HCT116 (cell line): Measurements from ENCODE around the gene FAM47E. TPM values are rescaled to one million over a fixed set of nuclear protein-coding genes. Genes with fewer than 3 reads are reported as not detected.

Experiments
- ATAC-seq: fragments of 200-7000 bp; cut with Tn5 transposase; 2 replicates; pipeline ENCODE4 v1.9.1; 2020; ENCODE audit warnings: mild to moderate bottlenecking, moderate library complexity
- BruUV-seq: library from RNA; stranded (reverse); fragments of 400-500 nt; replicated peaks from 2 replicates; lab custom pipeline; 2021; lab: Mats Ljungman, UMichigan
- CTCF ChIA-PET: fragments of 300-600 bp; sonication (Branson Sonifier 250); formaldehyde crosslinking; loops from one replicate; lab custom pipeline; 2021; ENCODE audit warnings: antibody characterized with exemption; lab: Charles Lee
- POLR2A ChIA-PET: fragments of 300-600, 350-600 bp; sonication (Branson Sonifier 250); formaldehyde crosslinking; loops from one replicate; lab custom pipeline; 2021; ENCODE audit warnings: antibody characterized with exemption; lab: Charles Lee
- RAD21 ChIA-PET, 2 experiments: fragments of 300-600 bp; sonication (Branson Sonifier 250); formaldehyde crosslinking; loops; one replicate each; lab custom pipeline; 2023; ENCODE audit warnings: low total read pairs in 2 of 2; ENCODE audit not compliant: uncharacterized antibody in 2 of 2, unreplicated experiment in 2 of 2, low non-redundant PET in 1 of 2; lab: Charles Lee
- DNase-seq: peaks from one replicate; pipeline ENCODE4 v3.0.0-alpha.2; 2010; ENCODE audit warnings: low read depth, low spot score
- H2AFZ ChIP-seq: fragments of 200-600 bp; shearing (Covaris generic), sonication (generic); 2 replicates; pipeline ENCODE4 v1.6.1; 2017; ENCODE audit warnings: low read depth, mixed run types, mixed read lengths, antibody characterized with exemption, low read length; ENCODE audit not compliant: poor library complexity, severe bottlenecking
- H3K27ac ChIP-seq: 2 replicates; pipeline ENCODE4 v1.5.1; 2012; ENCODE audit warnings: low read depth, low read length
- H3K27me3 ChIP-seq: fragments of 200-600 bp; sonication (generic); 2 replicates; pipeline ENCODE4 v1.6.1; 2016; ENCODE audit warnings: mixed run types, low read length, mixed read lengths; ENCODE audit not compliant: insufficient read depth
- H3K36me3 ChIP-seq, 2 experiments: fragments of 200-500 bp in 1 of 2; fragments of 200-600 bp in 1 of 2; sonication (Bioruptor generic) in 1 of 2; sonication (generic) in 1 of 2; 2 replicates each; pipeline versions ENCODE4 v1.5.1 to v1.6.1; 2014 to 2016; ENCODE audit warnings: low read length in 2 of 2, inconsistent platforms in 1 of 2, mixed read lengths in 1 of 2, mixed run types in 1 of 2; ENCODE audit not compliant: insufficient read depth in 2 of 2, control insufficient read depth in 1 of 2
- H3K4me1 ChIP-seq, 2 experiments: fragments of 200-600 bp in 1 of 2; sonication (generic) in 1 of 2; 2 replicates each; pipeline versions ENCODE4 v1.5.1 to v1.6.1; 2012 to 2017; ENCODE audit warnings: low read length in 2 of 2, inconsistent platforms in 1 of 2, mild to moderate bottlenecking in 1 of 2, mixed read lengths in 1 of 2, mixed run types in 1 of 2, moderate library complexity in 1 of 2; ENCODE audit not compliant: insufficient read depth in 2 of 2, control insufficient read depth in 1 of 2
- H3K4me2 ChIP-seq: fragments of 200-600 bp; sonication (generic); 2 replicates; pipeline ENCODE4 v1.6.1; 2017; ENCODE audit warnings: mixed run types, low read length, mixed read lengths
- H3K4me3 ChIP-seq, 2 experiments: fragments of 200-600 bp in 1 of 2; sonication (generic) in 1 of 2; replicated peaks in 1 of 2; 2 replicates each; pipeline ENCODE4 v1.5.1; 2011 to 2016; ENCODE audit warnings: low read length in 2 of 2, control low read depth in 1 of 2, low read depth in 1 of 2, mild to moderate bottlenecking in 1 of 2, mixed read lengths in 1 of 2, mixed run types in 1 of 2
- H3K79me2 ChIP-seq: fragments of 200-600 bp; sonication (generic); 2 replicates; pipeline ENCODE4 v1.6.1; 2017; ENCODE audit warnings: mild to moderate bottlenecking, mixed run types, low read length, moderate library complexity, mixed read lengths; ENCODE audit not compliant: insufficient read depth
- H3K9ac ChIP-seq: fragments of 200-600 bp; sonication (generic); 2 replicates; pipeline ENCODE4 v1.6.1; 2016; ENCODE audit warnings: low read length, mixed read lengths
- H3K9me2 ChIP-seq: fragments of 200-600 bp; sonication (generic), shearing (Covaris generic); 2 replicates; pipeline ENCODE4 v1.6.1; 2017; ENCODE audit warnings: mixed run types, mild to moderate bottlenecking, moderate library complexity; ENCODE audit not compliant: insufficient read depth
- H3K9me3 ChIP-seq, 2 experiments: fragments of 200-500 bp in 1 of 2; fragments of 200-600 bp in 1 of 2; sonication (Bioruptor generic) in 1 of 2; sonication (generic) in 1 of 2; 2 replicates each; pipeline ENCODE4 v1.6.1; 2014 to 2017; ENCODE audit warnings: low read length in 2 of 2, mixed read lengths in 2 of 2, inconsistent platforms in 1 of 2, low read depth in 1 of 2, mild to moderate bottlenecking in 1 of 2, mixed run types in 1 of 2, moderate library complexity in 1 of 2; ENCODE audit not compliant: control insufficient read depth in 1 of 2, insufficient read depth in 1 of 2
- H4K20me1 ChIP-seq: fragments of 200-600 bp; sonication (generic), shearing (Covaris generic); 2 replicates; pipeline ENCODE4 v1.6.1; 2017; ENCODE audit warnings: mixed run types, mild to moderate bottlenecking, moderate library complexity; ENCODE audit not compliant: insufficient read depth
- ATF3 ChIP-seq: IDR thresholded peaks from 2 replicates; pipeline ENCODE4 v1.6.1; 2012
- EGR1 ChIP-seq: IDR thresholded peaks from 2 replicates; pipeline ENCODE4 v1.6.1; 2012; ENCODE audit warnings: low read depth
- EZH2 ChIP-seq: fragments of 200-600 bp; sonication (generic); IDR thresholded peaks from 2 replicates; pipeline ENCODE4 v1.6.1; 2017; ENCODE audit warnings: antibody characterized with exemption, mixed run types
- EZH2phosphoT487 ChIP-seq: fragments of 200-600 bp; IDR thresholded peaks from 2 replicates; pipeline ENCODE4 v1.6.1; 2018; ENCODE audit warnings: antibody characterized with exemption, borderline replicate concordance
- FOSL1 ChIP-seq: IDR thresholded peaks from 2 replicates; pipeline ENCODE4 v1.6.1; 2012; ENCODE audit warnings: low read depth
- MAX ChIP-seq: IDR thresholded peaks from 2 replicates; pipeline ENCODE4 v1.6.1; 2012
- POLR2A ChIP-seq: IDR thresholded peaks from 2 replicates; pipeline ENCODE4 v1.7.0; 2011; ENCODE audit warnings: borderline replicate concordance; ENCODE audit not compliant: insufficient read depth, insufficient read length; ENCODE audit errors: extremely low read depth
- RAD21 ChIP-seq: IDR thresholded peaks from 2 replicates; pipeline ENCODE4 v1.6.1; 2012; ENCODE audit warnings: low read depth, mild to moderate bottlenecking
- REST ChIP-seq: IDR thresholded peaks from 2 replicates; pipeline ENCODE4 v1.6.1; 2012; ENCODE audit warnings: low read depth
- SIN3A ChIP-seq: IDR thresholded peaks from 2 replicates; pipeline ENCODE4 v1.6.1; 2012; ENCODE audit warnings: low read depth
- SRF ChIP-seq: IDR thresholded peaks from 2 replicates; pipeline ENCODE4 v1.6.1; 2012; ENCODE audit warnings: low read depth
- YY1 ChIP-seq: IDR thresholded peaks from 2 replicates; pipeline ENCODE4 v1.6.1; 2011; ENCODE audit warnings: low read length, low read depth, moderate library complexity, mild to moderate bottlenecking; ENCODE audit not compliant: insufficient replicate concordance; ENCODE audit errors: extremely low read depth
- ZFX ChIP-seq: fragments of 450-650 bp; IDR thresholded peaks from 2 replicates; pipeline ENCODE4 v1.6.1; 2017
- intact Hi-C: fragments of 100-400 bp; cut with micrococcal nuclease; formaldehyde crosslinking; loops from 2 replicates; pipeline ENCODE4 v1.10.0; 2022
- total RNA-seq: library from RNA; stranded (reverse); gene quantifications from one replicate; pipeline ENCODE4 v1.2.1, GENCODE V29; 2021; ENCODE audit not compliant: unreplicated experiment

Gene FAM47E
- total RNA-seq, 1 experiment from 2014 or later: 0.91 TPM

GRCh38 chr4:76226418-76226817 lies 25.1 kb upstream of the FAM47E start:
- H3K4me2 ChIP-seq: no peak overlapping the region
- POLR2A ChIA-PET: no interaction called here
- no peaks in the 10 kb centered on the region for H4K20me1 ChIP-seq
- RAD21 ChIA-PET: no interaction called here
- H2AFZ ChIP-seq: no peak overlapping the region
- ATAC-seq: no peak
- BruUV-seq: no TSS peak
- TF ChIP-seq YY1 (no peak), SRF (no peak), REST (no peak), EZH2phosphoT487 (no peak), POLR2A (no peak), ZFX (no peak)
- peaks cover 9 to 20% of the 10 kb centered on the region in 2 experiments; a peak in 3 of 4 replicates for H3K9me3 ChIP-seq
- peaks cover 0 to 24% of the 10 kb centered on the region in 2 experiments; a peak in 3 of 4 replicates for H3K36me3 ChIP-seq
- no peak overlapping the region for H3K9ac ChIP-seq
- no peak for DNase-seq
- no peaks in the 10 kb centered on the region for H3K9me2 ChIP-seq
- no peak overlapping the region for H3K4me3 ChIP-seq
- peaks cover 25% of the 10 kb centered on the region for H3K79me2 ChIP-seq
- CTCF ChIA-PET: no interaction called here
- no peaks in the 10 kb centered on the region for H3K4me1 ChIP-seq
- H3K27me3 ChIP-seq: no peaks in the 10 kb centered on the region
- no peak overlapping the region for H3K27ac ChIP-seq
- intact Hi-C loops: no loop called here

GRCh38 chr4:76232681-76233080 lies 18.8 kb upstream of the FAM47E start:
- intact Hi-C loops: no loop called here
- Histone ChIP-seq H3K79me2 (peaks cover 54% of the 10 kb centered on the region), H3K9me3 (peaks cover 8 to 21% of the 10 kb centered on the region in 2 experiments; a peak in 3 of 4 replicates), H3K27ac (no peak overlapping the region), H2AFZ (no peak overlapping the region), H3K9me2 (no peaks in the 10 kb centered on the region), H3K27me3 (no peaks in the 10 kb centered on the region), H3K9ac (peak overlapping the region; percentile 72), H3K4me2 (peak overlapping the region; percentile 87), H4K20me1 (no peaks in the 10 kb centered on the region), H3K4me1 (peaks cover 17 to 26% of the 10 kb centered on the region in 2 experiments), H3K4me3 (peak overlapping the region; percentile 85 to 91), H3K36me3 (peaks cover 0 to 33% of the 10 kb centered on the region in 2 experiments; a peak in 3 of 4 replicates)
- CTCF ChIA-PET: no interaction called here
- no TSS peak for BruUV-seq
- no peak for DNase-seq
- RAD21 ChIA-PET: no interaction called here
- ATAC-seq: no peak
- TF ChIP-seq SRF (no peak), SIN3A (no peak), EGR1 (no peak), EZH2 (no peak), FOSL1 (no peak), ATF3 (no peak), REST (no peak), MAX (no peak), RAD21 (no peak)
- POLR2A ChIA-PET: no interaction called here
